Esophagus muscularis mucosa (tissue), 4 donors: Measurements from ENCODE around the gene SDK2. TPM values are rescaled to one million over a fixed set of nuclear protein-coding genes. Genes with fewer than 3 reads are reported as not detected.

Source experiments
- DNase-seq: peaks from one replicate; pipeline ENCODE4 v3.0.0-alpha.2; 2017; ENCODE audit errors: extremely low spot score
- H3K27ac ChIP-seq, 4 donors: fragments of 200-600 bp; sonication (generic); replicated peaks in 1 of 4; 1 replicate in 3 of 4; 2 replicates in 1 of 4; pipeline ENCODE4 v1.5.1; 2016 to 2019; ENCODE audit warnings: mild to moderate bottlenecking in 1 of 4
- H3K27me3 ChIP-seq, 4 donors: fragments of 200-600 bp; sonication (generic); one replicate each; pipeline versions ENCODE4 v1.5.1 to v1.6.0; 2016 to 2019
- H3K36me3 ChIP-seq, 4 donors: fragments of 200-600 bp; sonication (generic); one replicate each; pipeline ENCODE4 v1.5.1; 2016 to 2019
- H3K4me1 ChIP-seq, 4 donors: fragments of 200-600 bp; sonication (generic); one replicate each; pipeline ENCODE4 v1.5.1; 2016 to 2019
- H3K4me3 ChIP-seq, 4 donors: fragments of 200-600 bp; sonication (generic); 1 replicate in 2 of 4; 2 replicates in 2 of 4; pipeline ENCODE4 v1.5.1; 2016 to 2019; ENCODE audit warnings: mild to moderate bottlenecking in 4 of 4, moderate library complexity in 1 of 4
- H3K9me3 ChIP-seq, 4 donors: fragments of 200-600 bp; sonication (generic); 1 replicate in 3 of 4; 2 replicates in 1 of 4; pipeline ENCODE4 v1.5.1; 2016 to 2019
- CTCF ChIP-seq, 3 experiments: fragments of 200-600 bp in 2 of 3; fragments of 450-650 bp in 1 of 3; sonication (generic) in 2 of 3; IDR thresholded peaks; one replicate each; pipeline ENCODE4 v1.5.1; 2017 to 2019; ENCODE audit warnings: antibody characterized with exemption in 3 of 3, mild to moderate bottlenecking in 2 of 3, moderate library complexity in 1 of 3
- EP300 ChIP-seq: sonication (generic); formaldehyde crosslinking; IDR thresholded peaks from one replicate; pipeline ENCODE4 v1.6.1; 2017; ENCODE audit warnings: antibody characterized with exemption
- POLR2A ChIP-seq: fragments of 450-650 bp; IDR thresholded peaks from one replicate; pipeline ENCODE4 v1.6.1; 2017; ENCODE audit warnings: antibody characterized with exemption, moderate library complexity, mild to moderate bottlenecking, low read depth
- POLR2AphosphoS5 ChIP-seq, 2 donors: sonication (generic); formaldehyde crosslinking; IDR thresholded peaks; one replicate each; pipeline ENCODE4 v1.6.1; 2017; ENCODE audit warnings: antibody characterized with exemption in 2 of 2
- WGBS: methylation state at CpG from one replicate; pipeline ENCODE4 v1.1.5; 2018; 5-methylcytosine and 5-hydroxymethylcytosine counted together
- intact Hi-C: fragments of 100-400 bp; cut with DNase I; formaldehyde crosslinking; loops from one replicate; pipeline ENCODE4 v1.15.1; 2023
- total RNA-seq, 4 donors: library from RNA; depleted of rRNA; stranded (reverse); fragments of >200 nt; gene quantifications; one replicate each; pipeline versions ENCODE4 v1.1.0 to v1.2.1, GENCODE V29; 2016

SDK2 gene
- total RNA-seq, 4 donors from 2014 or later, result 0.42 to 2.0 (median 1.2) TPM

- Histone ChIP-seq H3K27ac (no peak overlapping the region), H3K27me3 (no peaks in the 10 kb centered on the region), H3K4me1 (peaks cover 20 to 35% (median 25%) of the 10 kb centered on the region in 4 donors), H3K4me3 (no peak overlapping the region), H3K9me3 (no peaks in the 10 kb centered on the region), H3K36me3 (no peaks in the 10 kb centered on the region)
- TF ChIP-seq EP300 (no peak), CTCF (IDR thresholded peaks at IDR 0.05) (no peak), POLR2AphosphoS5 (IDR thresholded peaks at IDR 0.05) (no peak), POLR2A (no peak)
- intact Hi-C loops, result no loop called here
- 88% methylated on average over 8 of the region's 10 CpGs for WGBS
- no peak for DNase-seq
Measured at GRCh38 chr17:73359352-73359751, 284.9 kb downstream of the SDK2 start.

GRCh38 chr17:73358668-73359067 is 285.6 kb downstream of the SDK2 start:
- no peaks in the 10 kb centered on the region for H3K9me3 ChIP-seq
- H3K27me3 ChIP-seq, result no peaks in the 10 kb centered on the region
- intact Hi-C loops, result no loop called here
- H3K4me3 ChIP-seq, result no peak overlapping the region
- no peak overlapping the region for H3K27ac ChIP-seq
- no peak for DNase-seq
- TF ChIP-seq CTCF (IDR thresholded peaks at IDR 0.05) (no peak), POLR2AphosphoS5 (IDR thresholded peaks at IDR 0.05) (no peak), POLR2A (no peak), EP300 (no peak)
- WGBS, result 81% methylated on average over 5 of the region's 9 CpGs
- no peaks in the 10 kb centered on the region for H3K36me3 ChIP-seq
- peaks cover 20 to 35% (median 25%) of the 10 kb centered on the region in 4 donors for H3K4me1 ChIP-seq

- peak overlapping the region in 1 of 4 donors; percentile 57 for H3K27ac ChIP-seq
- H3K27me3 ChIP-seq, result no peaks in the 10 kb centered on the region
- peaks cover 20 to 35% (median 25%) of the 10 kb centered on the region in 4 donors for H3K4me1 ChIP-seq
- H3K4me3 ChIP-seq, result no peak overlapping the region
- no peaks in the 10 kb centered on the region for H3K9me3 ChIP-seq
- no peak for DNase-seq
- TF ChIP-seq POLR2A (no peak), POLR2AphosphoS5 (IDR thresholded peaks at IDR 0.05) (no peak)
- H3K36me3 ChIP-seq, result no peaks in the 10 kb centered on the region
- intact Hi-C loops, result no loop called here
- 88% methylated on average over 8 of the region's 19 CpGs for WGBS
Measured at GRCh38 chr17:73357981-73358380, 286.3 kb downstream of the SDK2 start.

- peak overlapping the region; percentile 44 to 74 (median 52) for H3K27ac ChIP-seq
- no peak for TF ChIP-seq POLR2AphosphoS5 (IDR thresholded peaks at IDR 0.05)
- TF ChIP-seq POLR2A, result no peak
- no peak for TF ChIP-seq CTCF (IDR thresholded peaks at IDR 0.05)
- 63% methylated on average over 8 of the region's 9 CpGs for WGBS
Measured at GRCh38 chr17:73357318-73357717, 286.9 kb downstream of the SDK2 start.

GRCh38 chr17:73356561-73357170 is 287.6 kb downstream of the SDK2 start:
- intact Hi-C loops, result no loop called here
- 80% methylated on average over 7 of the region's 8 CpGs for WGBS
- peaks cover 20 to 35% (median 25%) of the 10 kb centered on the region in 4 donors for H3K4me1 ChIP-seq
- no peaks in the 10 kb centered on the region for H3K36me3 ChIP-seq
- no peak for DNase-seq
- H3K4me3 ChIP-seq, result no peak overlapping the region
- peak overlapping the region; percentile 44 to 74 (median 52) for H3K27ac ChIP-seq
- no peaks in the 10 kb centered on the region for H3K9me3 ChIP-seq
- no peaks in the 10 kb centered on the region for H3K27me3 ChIP-seq
- TF ChIP-seq POLR2AphosphoS5 (IDR thresholded peaks at IDR 0.05) (no peak), CTCF (IDR thresholded peaks at IDR 0.05) (no peak), POLR2A (no peak), EP300 (no peak)

More at GRCh38 chr17:73357318-73357717, 286.9 kb downstream of the SDK2 start:
- intact Hi-C loops, result no loop called here
- Histone ChIP-seq H3K27me3 (no peaks in the 10 kb centered on the region), H3K36me3 (no peaks in the 10 kb centered on the region), H3K9me3 (no peaks in the 10 kb centered on the region), H3K4me1 (peaks cover 20 to 35% (median 25%) of the 10 kb centered on the region in 4 donors), H3K4me3 (no peak overlapping the region)
- no peak for DNase-seq
